PFSK-1 (cell line): Measurements from ENCODE around the gene NAP1L1.

Source experiments
- POLR2AphosphoS5 ChIP-seq: IDR thresholded peaks from 2 replicates; pipeline ENCODE4 v1.6.1; 2012; ENCODE audit warnings: low read depth, mild to moderate bottlenecking, control low read depth, low read length, moderate library complexity
- REST ChIP-seq, 2 experiments: IDR thresholded peaks; 2 replicates each; pipeline versions ENCODE4 v1.6.1 to v1.8.0; 2011 to 2012; ENCODE audit warnings: low read depth in 2 of 2, low read length in 2 of 2, control low read depth in 1 of 2, inconsistent platforms in 1 of 2, mild to moderate bottlenecking in 1 of 2, moderate library complexity in 1 of 2; ENCODE audit not compliant: insufficient read depth in 1 of 2
- SIN3A ChIP-seq: IDR thresholded peaks from 2 replicates; pipeline ENCODE4 v1.6.1; 2012; ENCODE audit warnings: mild to moderate bottlenecking, low read length, moderate library complexity, borderline replicate concordance; ENCODE audit not compliant: insufficient read depth
- TAF1 ChIP-seq: IDR thresholded peaks from 2 replicates; pipeline ENCODE4 v1.6.1; 2012; ENCODE audit warnings: low read length, control low read depth, borderline replicate concordance; ENCODE audit not compliant: insufficient read depth

DNA sequence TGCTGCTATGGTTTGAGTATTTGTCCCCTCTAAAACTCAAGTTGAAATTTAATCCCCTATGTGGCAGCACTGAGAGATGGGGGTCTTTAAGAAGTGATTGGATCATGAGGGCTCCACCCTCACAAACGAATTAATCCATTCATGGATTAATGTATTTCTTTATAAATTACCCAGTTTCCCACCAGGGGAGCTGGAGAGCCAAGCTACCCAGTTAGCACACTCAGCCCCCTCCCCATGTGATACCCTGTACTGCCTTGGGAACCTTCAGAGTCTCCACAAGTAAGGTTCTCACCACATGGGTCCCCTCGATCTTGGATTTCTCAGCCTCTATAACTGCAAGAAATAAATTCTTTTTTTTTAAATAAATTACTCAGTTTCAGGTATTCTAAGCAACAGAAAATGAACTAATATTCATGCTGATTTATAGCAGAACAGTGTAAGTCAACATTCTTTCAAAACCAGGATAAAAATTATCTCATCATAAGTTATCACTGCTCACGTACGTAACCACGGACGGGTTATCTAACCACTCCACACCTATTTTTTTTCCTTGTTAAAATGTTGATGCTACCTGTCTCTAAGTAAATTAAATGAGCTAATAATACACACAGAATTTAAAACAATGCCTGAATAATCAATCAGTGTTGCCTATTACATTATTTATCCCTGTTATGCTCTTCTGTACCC, 3.6 kb downstream of the NAP1L1 start:
- TF ChIP-seq SIN3A = no peak
- TF ChIP-seq TAF1 = no peak
- TF ChIP-seq REST (IDR thresholded peaks at IDR 0.05; ENCODE audit: insufficient read depth in 1 of 2, low read depth in 2 of 2, low read length in 2 of 2) = no peak
- TF ChIP-seq POLR2AphosphoS5 = no peak
